Peyer's patch (tissue), 4 donors: ENCODE data around the gene DDX11.
"Not testable (repeated sequence)": the region's sequence is repeated elsewhere in the genome, so short reads cannot be mapped to it uniquely, and the experiment has no call there.

Experiments
- POLR2A ChIP-seq, 2 donors: fragments of 450-650 bp; IDR thresholded peaks; one replicate each; pipeline ENCODE4 v1.5.1; 2017; ENCODE audit warnings: antibody characterized with exemption in 2 of 2, mild to moderate bottlenecking in 2 of 2, moderate library complexity in 2 of 2
- TF ChIP-seq, protein P1 (sequence below), 6 experiments: fragments of 450-650 bp in 4 of 6; fragments of 200-600 bp in 2 of 6; sonication (generic) in 1 of 6; IDR thresholded peaks; one replicate each; pipeline ENCODE4 v1.5.1; 2017 to 2019; ENCODE audit warnings: antibody characterized with exemption in 6 of 6, mild to moderate bottlenecking in 3 of 6, moderate library complexity in 1 of 6

DNA sequence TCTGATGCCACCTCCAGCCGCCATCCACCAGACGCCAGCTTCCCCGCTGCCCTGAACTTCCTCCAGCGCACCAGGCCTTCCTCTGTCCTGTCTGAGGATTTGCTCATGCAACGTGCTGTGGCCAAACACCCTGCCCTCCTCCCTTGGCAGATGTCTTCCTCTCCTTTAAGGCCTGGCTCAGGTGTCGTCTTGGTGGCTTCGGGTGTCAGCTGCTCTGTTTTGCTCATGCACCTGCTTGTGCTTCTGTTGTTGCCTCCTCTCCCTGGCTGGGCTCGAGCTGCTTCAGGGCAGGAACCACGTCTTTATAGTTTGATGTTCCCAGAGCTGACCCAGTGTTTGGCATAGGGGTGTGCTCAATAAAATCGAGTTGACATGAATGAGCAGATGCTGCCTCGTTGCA is 12.4 kb downstream of the DDX11 start:
- TF ChIP-seq, protein P1, sequence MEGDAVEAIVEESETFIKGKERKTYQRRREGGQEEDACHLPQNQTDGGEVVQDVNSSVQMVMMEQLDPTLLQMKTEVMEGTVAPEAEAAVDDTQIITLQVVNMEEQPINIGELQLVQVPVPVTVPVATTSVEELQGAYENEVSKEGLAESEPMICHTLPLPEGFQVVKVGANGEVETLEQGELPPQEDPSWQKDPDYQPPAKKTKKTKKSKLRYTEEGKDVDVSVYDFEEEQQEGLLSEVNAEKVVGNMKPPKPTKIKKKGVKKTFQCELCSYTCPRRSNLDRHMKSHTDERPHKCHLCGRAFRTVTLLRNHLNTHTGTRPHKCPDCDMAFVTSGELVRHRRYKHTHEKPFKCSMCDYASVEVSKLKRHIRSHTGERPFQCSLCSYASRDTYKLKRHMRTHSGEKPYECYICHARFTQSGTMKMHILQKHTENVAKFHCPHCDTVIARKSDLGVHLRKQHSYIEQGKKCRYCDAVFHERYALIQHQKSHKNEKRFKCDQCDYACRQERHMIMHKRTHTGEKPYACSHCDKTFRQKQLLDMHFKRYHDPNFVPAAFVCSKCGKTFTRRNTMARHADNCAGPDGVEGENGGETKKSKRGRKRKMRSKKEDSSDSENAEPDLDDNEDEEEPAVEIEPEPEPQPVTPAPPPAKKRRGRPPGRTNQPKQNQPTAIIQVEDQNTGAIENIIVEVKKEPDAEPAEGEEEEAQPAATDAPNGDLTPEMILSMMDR (IDR thresholded peaks at IDR 0.05) = not testable (repeated sequence)
- TF ChIP-seq POLR2A (IDR thresholded peaks at IDR 0.05) = not testable (repeated sequence)
